PC-9 (cell line): ENCODE results near the gene AKAP7.
"Not testable (repeated sequence)": the region's sequence is repeated elsewhere in the genome, so short reads cannot be mapped to it uniquely, and the experiment has no call there.

Source experiments
- CTCF ChIP-seq: fragments of 200-600 bp; sonication (generic); conservative IDR thresholded peaks from 2 replicates; pipeline ENCODE4 v1.6.1; 2017; ENCODE audit warnings: mixed run types, antibody characterized with exemption, mild to moderate bottlenecking, moderate library complexity
- EZH2 ChIP-seq: fragments of 200-600 bp; sonication (generic); IDR thresholded peaks from 2 replicates; pipeline ENCODE4 v1.8.0; 2017; ENCODE audit warnings: antibody characterized with exemption, low read depth

- not testable (repeated sequence) for TF ChIP-seq CTCF, EZH2
Measured at GRCh38 chr6:131300826-131301225, 165.6 kb downstream of the AKAP7 start.
